HL-60 (cell line): ENCODE measurements around the gene ZNF44.

Source experiments
- GABPA ChIP-seq: IDR thresholded peaks from 2 replicates; pipeline ENCODE4 v1.6.1; 2012; ENCODE audit warnings: low read depth
- POLR2AphosphoS5 ChIP-seq: IDR thresholded peaks from 2 replicates; pipeline ENCODE4 v1.6.1; 2012; ENCODE audit warnings: low read depth
- SPI1 ChIP-seq: IDR thresholded peaks from 2 replicates; pipeline ENCODE4 v1.6.1; 2012; ENCODE audit warnings: low read depth, mild to moderate bottlenecking, borderline replicate concordance
- TF ChIP-seq, protein P1 (sequence below): IDR thresholded peaks from one replicate; pipeline ENCODE4 v1.5.1; 2011; ENCODE audit warnings: low read length, control low read depth, inconsistent platforms; ENCODE audit not compliant: insufficient read depth
- TF ChIP-seq, protein P2 (sequence below): IDR thresholded peaks from 2 replicates; pipeline ENCODE4 v1.6.1; 2012; ENCODE audit warnings: low read depth; ENCODE audit not compliant: insufficient replicate concordance

DNA sequence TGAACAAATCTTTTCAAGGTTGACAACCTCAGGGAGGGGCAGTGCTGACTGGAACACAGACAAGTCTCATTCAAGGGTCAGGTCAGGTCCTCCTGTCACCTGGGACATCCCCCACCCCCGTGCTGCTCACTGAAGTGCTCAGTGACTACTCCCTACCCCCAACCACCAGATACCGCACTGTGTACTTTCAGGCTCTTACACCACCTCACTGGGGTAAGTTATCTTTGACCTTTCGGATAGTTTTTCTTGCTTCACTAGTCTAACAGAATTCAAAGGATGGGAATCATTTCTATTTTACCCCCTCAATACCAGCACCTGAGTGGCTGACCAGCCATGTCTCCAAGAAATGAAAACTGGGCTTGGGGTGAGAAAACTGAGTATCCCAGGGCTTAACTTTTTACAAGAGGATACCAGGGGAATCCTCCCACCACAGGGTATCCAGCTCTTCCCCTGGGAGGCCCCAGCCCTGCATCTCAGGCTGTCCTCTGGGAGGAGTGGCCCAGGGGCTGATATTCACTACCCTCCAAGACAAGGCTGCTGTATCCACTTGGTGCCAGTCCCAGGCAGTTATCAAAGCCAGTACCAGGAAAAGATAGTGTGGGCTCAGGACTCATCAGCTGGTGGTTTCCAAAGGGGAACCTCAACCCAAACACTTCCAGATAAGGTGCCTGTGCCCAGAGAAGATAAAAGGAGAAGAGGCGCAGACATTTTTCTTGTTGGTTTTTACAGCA lies 36.7 kb upstream of the ZNF44 start:
- TF ChIP-seq, protein P1, sequence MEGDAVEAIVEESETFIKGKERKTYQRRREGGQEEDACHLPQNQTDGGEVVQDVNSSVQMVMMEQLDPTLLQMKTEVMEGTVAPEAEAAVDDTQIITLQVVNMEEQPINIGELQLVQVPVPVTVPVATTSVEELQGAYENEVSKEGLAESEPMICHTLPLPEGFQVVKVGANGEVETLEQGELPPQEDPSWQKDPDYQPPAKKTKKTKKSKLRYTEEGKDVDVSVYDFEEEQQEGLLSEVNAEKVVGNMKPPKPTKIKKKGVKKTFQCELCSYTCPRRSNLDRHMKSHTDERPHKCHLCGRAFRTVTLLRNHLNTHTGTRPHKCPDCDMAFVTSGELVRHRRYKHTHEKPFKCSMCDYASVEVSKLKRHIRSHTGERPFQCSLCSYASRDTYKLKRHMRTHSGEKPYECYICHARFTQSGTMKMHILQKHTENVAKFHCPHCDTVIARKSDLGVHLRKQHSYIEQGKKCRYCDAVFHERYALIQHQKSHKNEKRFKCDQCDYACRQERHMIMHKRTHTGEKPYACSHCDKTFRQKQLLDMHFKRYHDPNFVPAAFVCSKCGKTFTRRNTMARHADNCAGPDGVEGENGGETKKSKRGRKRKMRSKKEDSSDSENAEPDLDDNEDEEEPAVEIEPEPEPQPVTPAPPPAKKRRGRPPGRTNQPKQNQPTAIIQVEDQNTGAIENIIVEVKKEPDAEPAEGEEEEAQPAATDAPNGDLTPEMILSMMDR, result no peak
- TF ChIP-seq, protein P2, sequence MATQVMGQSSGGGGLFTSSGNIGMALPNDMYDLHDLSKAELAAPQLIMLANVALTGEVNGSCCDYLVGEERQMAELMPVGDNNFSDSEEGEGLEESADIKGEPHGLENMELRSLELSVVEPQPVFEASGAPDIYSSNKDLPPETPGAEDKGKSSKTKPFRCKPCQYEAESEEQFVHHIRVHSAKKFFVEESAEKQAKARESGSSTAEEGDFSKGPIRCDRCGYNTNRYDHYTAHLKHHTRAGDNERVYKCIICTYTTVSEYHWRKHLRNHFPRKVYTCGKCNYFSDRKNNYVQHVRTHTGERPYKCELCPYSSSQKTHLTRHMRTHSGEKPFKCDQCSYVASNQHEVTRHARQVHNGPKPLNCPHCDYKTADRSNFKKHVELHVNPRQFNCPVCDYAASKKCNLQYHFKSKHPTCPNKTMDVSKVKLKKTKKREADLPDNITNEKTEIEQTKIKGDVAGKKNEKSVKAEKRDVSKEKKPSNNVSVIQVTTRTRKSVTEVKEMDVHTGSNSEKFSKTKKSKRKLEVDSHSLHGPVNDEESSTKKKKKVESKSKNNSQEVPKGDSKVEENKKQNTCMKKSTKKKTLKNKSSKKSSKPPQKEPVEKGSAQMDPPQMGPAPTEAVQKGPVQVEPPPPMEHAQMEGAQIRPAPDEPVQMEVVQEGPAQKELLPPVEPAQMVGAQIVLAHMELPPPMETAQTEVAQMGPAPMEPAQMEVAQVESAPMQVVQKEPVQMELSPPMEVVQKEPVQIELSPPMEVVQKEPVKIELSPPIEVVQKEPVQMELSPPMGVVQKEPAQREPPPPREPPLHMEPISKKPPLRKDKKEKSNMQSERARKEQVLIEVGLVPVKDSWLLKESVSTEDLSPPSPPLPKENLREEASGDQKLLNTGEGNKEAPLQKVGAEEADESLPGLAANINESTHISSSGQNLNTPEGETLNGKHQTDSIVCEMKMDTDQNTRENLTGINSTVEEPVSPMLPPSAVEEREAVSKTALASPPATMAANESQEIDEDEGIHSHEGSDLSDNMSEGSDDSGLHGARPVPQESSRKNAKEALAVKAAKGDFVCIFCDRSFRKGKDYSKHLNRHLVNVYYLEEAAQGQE, result no peak
- no peak for TF ChIP-seq POLR2AphosphoS5
- TF ChIP-seq GABPA, result no peak
- TF ChIP-seq SPI1, result no peak
